Vagina (tissue), 2 donors: ENCODE data around the gene REC8. TPM values are rescaled to one million over a fixed set of nuclear protein-coding genes. Genes with fewer than 3 reads are reported as not detected.

Experiments
- DNase-seq, 2 donors: peaks; one replicate each; pipeline ENCODE4 v3.0.0-alpha.2; 2017; ENCODE audit errors: extremely low spot score in 2 of 2
- H3K27ac ChIP-seq: fragments of 200-600 bp; sonication (generic); one replicate; pipeline ENCODE4 v1.5.1; 2019
- H3K27me3 ChIP-seq: fragments of 200-600 bp; sonication (generic); one replicate; pipeline ENCODE4 v1.5.1; 2019
- H3K36me3 ChIP-seq, 2 donors: fragments of 200-600 bp; sonication (generic); one replicate each; pipeline ENCODE4 v1.5.1; 2017 to 2019
- H3K4me1 ChIP-seq: fragments of 200-600 bp; sonication (generic); one replicate; pipeline ENCODE4 v1.5.1; 2019
- H3K4me3 ChIP-seq, 2 donors: fragments of 200-600 bp; sonication (generic); 1 replicate in 1 of 2; 2 replicates in 1 of 2; pipeline ENCODE4 v1.5.1; 2016 to 2019
- H3K9me3 ChIP-seq: fragments of 200-600 bp; sonication (generic); one replicate; pipeline ENCODE4 v1.5.1; 2019
- POLR2A ChIP-seq, 2 donors: fragments of 450-650 bp; IDR thresholded peaks; one replicate each; pipeline ENCODE4 v1.6.1; 2017; ENCODE audit warnings: antibody characterized with exemption in 2 of 2, mild to moderate bottlenecking in 2 of 2, moderate library complexity in 2 of 2
- POLR2AphosphoS5 ChIP-seq, 2 donors: sonication (generic); formaldehyde crosslinking; IDR thresholded peaks; one replicate each; pipeline ENCODE4 v1.9.0; 2017; ENCODE audit warnings: antibody characterized with exemption in 2 of 2, mild to moderate bottlenecking in 2 of 2, low read depth in 1 of 2; ENCODE audit not compliant: insufficient read depth in 1 of 2
- intact Hi-C: fragments of 100-400 bp; cut with DNase I; formaldehyde crosslinking; loops from one replicate; pipeline ENCODE4 v1.15.1; 2023
- total RNA-seq: library from RNA; depleted of rRNA; stranded (reverse); fragments of >200 nt; gene quantifications from one replicate; pipeline ENCODE4 v1.2.3, GENCODE V29; 2016
- TF ChIP-seq, protein P1 (sequence below), 3 experiments: fragments of 450-650 bp in 2 of 3; fragments of 200-600 bp in 1 of 3; sonication (generic) in 1 of 3; IDR thresholded peaks; one replicate each; pipeline ENCODE4 v1.5.1; 2017 to 2019; ENCODE audit warnings: antibody characterized with exemption in 3 of 3, mild to moderate bottlenecking in 2 of 3, moderate library complexity in 2 of 3

Gene REC8
- total RNA-seq, 1 donor from 2014 or later, result 5.9 TPM

DNA sequence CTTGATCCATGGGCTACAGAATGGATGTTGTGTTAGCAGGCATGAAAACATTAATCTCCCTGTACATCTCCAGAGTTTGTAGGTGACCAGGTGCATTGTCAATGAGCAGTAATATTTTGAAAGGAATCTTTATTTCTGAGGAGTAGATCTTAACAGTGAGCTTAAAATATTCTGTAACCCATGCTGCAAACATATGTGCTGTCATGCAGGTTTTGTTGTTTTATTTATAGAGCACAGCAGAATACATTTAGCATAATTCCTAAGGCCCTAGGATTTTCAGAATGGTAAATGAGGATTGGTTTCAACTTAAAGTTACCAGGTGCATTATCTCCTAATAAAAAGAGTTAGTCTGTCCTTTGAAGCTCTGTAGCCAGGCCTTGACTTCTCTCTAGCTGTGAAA lies 44.9 kb upstream of the REC8 start:
- H3K27me3 ChIP-seq, result no peaks in the 10 kb centered on the region
- no peak overlapping the region for H3K4me3 ChIP-seq
- H3K4me1 ChIP-seq, result no peaks in the 10 kb centered on the region
- DNase-seq, result no peak
- intact Hi-C loops, result no loop called here
- no peak overlapping the region for H3K27ac ChIP-seq
- no peaks in the 10 kb centered on the region for H3K9me3 ChIP-seq
- peaks cover 0 to 18% of the 10 kb centered on the region in 2 donors for H3K36me3 ChIP-seq
- TF ChIP-seq POLR2A (IDR thresholded peaks at IDR 0.05), result no peak
- no peak for TF ChIP-seq POLR2AphosphoS5 (IDR thresholded peaks at IDR 0.05; ENCODE audit: insufficient read depth in 1 of 2, low read depth in 1 of 2)
- TF ChIP-seq, protein P1, sequence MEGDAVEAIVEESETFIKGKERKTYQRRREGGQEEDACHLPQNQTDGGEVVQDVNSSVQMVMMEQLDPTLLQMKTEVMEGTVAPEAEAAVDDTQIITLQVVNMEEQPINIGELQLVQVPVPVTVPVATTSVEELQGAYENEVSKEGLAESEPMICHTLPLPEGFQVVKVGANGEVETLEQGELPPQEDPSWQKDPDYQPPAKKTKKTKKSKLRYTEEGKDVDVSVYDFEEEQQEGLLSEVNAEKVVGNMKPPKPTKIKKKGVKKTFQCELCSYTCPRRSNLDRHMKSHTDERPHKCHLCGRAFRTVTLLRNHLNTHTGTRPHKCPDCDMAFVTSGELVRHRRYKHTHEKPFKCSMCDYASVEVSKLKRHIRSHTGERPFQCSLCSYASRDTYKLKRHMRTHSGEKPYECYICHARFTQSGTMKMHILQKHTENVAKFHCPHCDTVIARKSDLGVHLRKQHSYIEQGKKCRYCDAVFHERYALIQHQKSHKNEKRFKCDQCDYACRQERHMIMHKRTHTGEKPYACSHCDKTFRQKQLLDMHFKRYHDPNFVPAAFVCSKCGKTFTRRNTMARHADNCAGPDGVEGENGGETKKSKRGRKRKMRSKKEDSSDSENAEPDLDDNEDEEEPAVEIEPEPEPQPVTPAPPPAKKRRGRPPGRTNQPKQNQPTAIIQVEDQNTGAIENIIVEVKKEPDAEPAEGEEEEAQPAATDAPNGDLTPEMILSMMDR (IDR thresholded peaks at IDR 0.05), result no peak

- no peak for DNase-seq
- intact Hi-C loops, result no loop called here
- H3K36me3 ChIP-seq, result peaks cover 0 to 10% of the 10 kb centered on the region in 2 donors
- H3K4me1 ChIP-seq, result no peaks in the 10 kb centered on the region
- H3K4me3 ChIP-seq, result no peak overlapping the region
- no peak overlapping the region for H3K27ac ChIP-seq
- H3K9me3 ChIP-seq, result no peaks in the 10 kb centered on the region
- TF ChIP-seq POLR2AphosphoS5 (IDR thresholded peaks at IDR 0.05; ENCODE audit: insufficient read depth in 1 of 2, low read depth in 1 of 2), result no peak
- TF ChIP-seq, protein P1 (IDR thresholded peaks at IDR 0.05), result no peak
- no peak for TF ChIP-seq POLR2A (IDR thresholded peaks at IDR 0.05)
- no peaks in the 10 kb centered on the region for H3K27me3 ChIP-seq
Measured at GRCh38 chr14:24127673-24128072, 44.2 kb upstream of the REC8 start.

GRCh38 chr14:24129410-24129998 lies 42.4 kb upstream of the REC8 start:
- no peak overlapping the region for H3K27ac ChIP-seq
- no peak for DNase-seq
- no peaks in the 10 kb centered on the region for H3K36me3 ChIP-seq
- intact Hi-C loops, result no loop called here
- no peaks in the 10 kb centered on the region for H3K27me3 ChIP-seq
- TF ChIP-seq, protein P1 (IDR thresholded peaks at IDR 0.05), result no peak
- TF ChIP-seq POLR2AphosphoS5 (IDR thresholded peaks at IDR 0.05; ENCODE audit: insufficient read depth in 1 of 2, low read depth in 1 of 2) (no peak), POLR2A (IDR thresholded peaks at IDR 0.05) (no peak)
- H3K9me3 ChIP-seq, result no peaks in the 10 kb centered on the region
- H3K4me1 ChIP-seq, result no peaks in the 10 kb centered on the region
- no peak overlapping the region for H3K4me3 ChIP-seq

GRCh38 chr14:24130380-24130716 lies 41.5 kb upstream of the REC8 start, which contains the start of gene FITM1:
Gene FITM1, plus strand, starts transcription at chr14:24130659. Its CDS starts 905 bp downstream, at chr14:24131564.
- Histone ChIP-seq H3K27me3 (no peaks in the 10 kb centered on the region), H3K4me3 (no peak within 1 kb of the TSS), H3K9me3 (no peaks in the 10 kb centered on the region), H3K4me1 (peaks cover 1% of the 10 kb centered on the region), H3K27ac (no peak within 1 kb of the TSS), H3K36me3 (no peaks in the 10 kb centered on the region)
- intact Hi-C loops, result no loop called here
- TF ChIP-seq, protein P1 (IDR thresholded peaks at IDR 0.05), result no peak
- TF ChIP-seq POLR2A (IDR thresholded peaks at IDR 0.05), result no peak
- TF ChIP-seq POLR2AphosphoS5 (IDR thresholded peaks at IDR 0.05; ENCODE audit: insufficient read depth in 1 of 2, low read depth in 1 of 2), result no peak
- no peak for DNase-seq

- Histone ChIP-seq H3K9me3 (no peaks in the 10 kb centered on the region), H3K27ac (no peak overlapping the region), H3K36me3 (no peaks in the 10 kb centered on the region), H3K27me3 (no peaks in the 10 kb centered on the region), H3K4me1 (peaks cover 4% of the 10 kb centered on the region), H3K4me3 (no peak overlapping the region)
- TF ChIP-seq, protein P1 (IDR thresholded peaks at IDR 0.05), result no peak
- intact Hi-C loops, result no loop called here
- peak in 1 of 2 donors; percentile 74 for DNase-seq
Measured at GRCh38 chr14:24130717-24131548, 40.9 kb upstream of the REC8 start.
